Adrenal gland (tissue), 12 donors: Measurements from ENCODE around the gene CCDC97. TPM values are rescaled to one million over a fixed set of nuclear protein-coding genes. Genes with fewer than 3 reads are reported as not detected.

Source experiments
- DNase-seq, 7 donors: peaks; one replicate each; pipeline ENCODE4 v3.0.0-alpha.2; 2019 to 2020
- H3K27ac ChIP-seq, 5 donors: fragments of 200-600 bp; sonication (generic) in 4 of 5; 1 replicate in 3 of 5; 2 replicates in 2 of 5; pipeline versions ENCODE4 v1.5.1 to v1.8.0; 2016 to 2020; ENCODE audit warnings: mild to moderate bottlenecking in 1 of 5
- H3K27me3 ChIP-seq: fragments of 200-600 bp; 2 replicates; pipeline ENCODE4 v1.8.0; 2021
- H3K36me3 ChIP-seq, 2 donors: fragments of 200-600 bp; replicated peaks in 1 of 2; 1 replicate in 1 of 2; 2 replicates in 1 of 2; pipeline versions ENCODE4 v1.5.1 to v1.8.0; 2018 to 2022
- H3K4me1 ChIP-seq, 2 donors: fragments of 200-600 bp; replicated peaks in 1 of 2; 1 replicate in 1 of 2; 2 replicates in 1 of 2; pipeline versions ENCODE4 v1.5.1 to v1.8.0; 2018 to 2021
- H3K4me3 ChIP-seq, 4 donors: fragments of 200-600 bp; sonication (generic) in 3 of 4; one replicate each; pipeline ENCODE4 v1.5.1; 2016 to 2018
- H3K9me3 ChIP-seq, 3 donors: fragments of 200-600 bp; sonication (generic) in 1 of 3; replicated peaks in 1 of 3; 1 replicate in 2 of 3; 2 replicates in 1 of 3; pipeline versions ENCODE4 v1.5.1 to v1.8.0; 2016 to 2021
- POLR2A ChIP-seq, 2 donors: fragments of 450-650 bp; IDR thresholded peaks; one replicate each; pipeline ENCODE4 v1.6.1; 2017; ENCODE audit warnings: antibody characterized with exemption in 2 of 2, mild to moderate bottlenecking in 2 of 2, moderate library complexity in 1 of 2
- WGBS, 4 donors: extraction: QIAGEN DNeasy Blood & Tissue Kit in 2 of 4; methylation state at CpG; one replicate each; pipeline versions ENCODE4 v1.1.5 to v1.1.7; 2013 to 2017; 5-methylcytosine and 5-hydroxymethylcytosine counted together
- intact Hi-C, 2 donors: fragments of 100-400 bp; cut with DNase I; formaldehyde crosslinking; loops; one replicate each; pipeline versions ENCODE4 v1.14.1 to v1.15.0; 2022 to 2023
- polyA plus RNA-seq, 3 donors: library from polyadenylated mRNA; stranded (reverse); fragments of 200-250 nt in 2 of 3; fragments of 350-450 nt in 1 of 3; fragmentation: Illumina TruSeq in 1 of 3; extraction: RNeasy Lipid Tissue Mini Kit (QIAGEN cat#74804) in 1 of 3; gene quantifications; one replicate each; pipeline ENCODE4 v1.2.3, GENCODE V29; 2013 to 2014
- total RNA-seq, 9 donors: library from RNA; depleted of rRNA in 4 of 9; stranded (reverse); fragments of >200 nt in 4 of 9; fragments of 120-200 nt in 1 of 9; fragmentation: NEBNext Ultra II Directional in 1 of 9; extraction: Animal tissue kit (Norgen Biotek cat#: 25700) in 1 of 9; gene quantifications; one replicate each; pipeline versions ENCODE4 v1.1.0 to v1.2.4, GENCODE V29; 2013 to 2023
- TF ChIP-seq, protein P1 (sequence below), 6 experiments: fragments of 450-650 bp in 4 of 6; fragments of 200-600 bp in 2 of 6; sonication (generic) in 1 of 6; IDR thresholded peaks; 1 replicate in 5 of 6; 2 replicates in 1 of 6; pipeline versions ENCODE4 v1.5.1 to v1.8.0; 2016 to 2021; ENCODE audit warnings: antibody characterized with exemption in 6 of 6, mild to moderate bottlenecking in 2 of 6, moderate library complexity in 1 of 6
- donor health status: healthy with polysubstance abuse.
- donor health status: Bipolar disorder and iron deficiency.
- donor health status: DM: yes; HTN: yes; CAD: no.
- donor health status: DM: no; HTN: no; CAD: no.
- donor health status: DM: no; HTN: no; CAD: no.
- donor health status: DM: yes; HTN: yes; CAD: no.

CCDC97 gene
- total and polyA plus RNA-seq, 12 donors, result 8.2 to 25.6 (median 16.4) TPM

DNA sequence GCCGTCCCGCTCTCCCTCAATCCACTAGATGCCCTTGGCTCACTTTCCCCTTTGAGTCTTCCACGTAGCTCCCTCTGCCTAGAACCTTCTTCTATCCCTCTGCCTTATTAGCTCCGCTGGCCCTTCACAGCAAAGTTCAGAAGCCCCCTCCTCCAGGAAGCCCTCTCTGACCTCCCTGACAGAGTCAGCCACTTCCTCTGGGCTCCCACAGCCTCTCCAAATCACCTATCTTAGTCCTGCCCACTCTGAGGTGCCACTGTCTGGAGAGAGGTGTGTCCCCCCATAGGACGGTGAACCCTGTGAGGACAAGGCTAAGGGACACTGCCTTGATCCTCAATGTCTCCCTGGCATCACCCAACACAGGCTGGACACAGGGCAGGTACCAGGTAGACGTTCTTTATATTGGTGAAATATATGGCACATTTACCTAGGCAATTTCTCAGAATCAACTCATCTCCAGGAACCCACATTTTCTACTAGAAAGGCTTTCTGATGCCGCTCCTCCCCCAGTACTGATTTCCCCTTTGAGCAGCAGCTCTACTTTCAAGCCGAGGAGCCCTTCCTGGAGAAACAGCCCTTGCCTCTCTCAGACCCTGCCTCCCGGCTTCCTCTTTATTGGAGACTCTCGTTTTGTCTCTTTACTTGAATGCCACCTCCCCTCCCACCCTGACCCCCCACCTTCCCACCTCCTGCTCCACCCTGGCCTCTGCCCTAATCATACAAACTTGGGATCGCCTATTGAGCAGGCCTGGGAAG lies 47.2 kb downstream of the CCDC97 start:
- TF ChIP-seq POLR2A (IDR thresholded peaks at IDR 0.05), result no peak
- TF ChIP-seq, protein P1, sequence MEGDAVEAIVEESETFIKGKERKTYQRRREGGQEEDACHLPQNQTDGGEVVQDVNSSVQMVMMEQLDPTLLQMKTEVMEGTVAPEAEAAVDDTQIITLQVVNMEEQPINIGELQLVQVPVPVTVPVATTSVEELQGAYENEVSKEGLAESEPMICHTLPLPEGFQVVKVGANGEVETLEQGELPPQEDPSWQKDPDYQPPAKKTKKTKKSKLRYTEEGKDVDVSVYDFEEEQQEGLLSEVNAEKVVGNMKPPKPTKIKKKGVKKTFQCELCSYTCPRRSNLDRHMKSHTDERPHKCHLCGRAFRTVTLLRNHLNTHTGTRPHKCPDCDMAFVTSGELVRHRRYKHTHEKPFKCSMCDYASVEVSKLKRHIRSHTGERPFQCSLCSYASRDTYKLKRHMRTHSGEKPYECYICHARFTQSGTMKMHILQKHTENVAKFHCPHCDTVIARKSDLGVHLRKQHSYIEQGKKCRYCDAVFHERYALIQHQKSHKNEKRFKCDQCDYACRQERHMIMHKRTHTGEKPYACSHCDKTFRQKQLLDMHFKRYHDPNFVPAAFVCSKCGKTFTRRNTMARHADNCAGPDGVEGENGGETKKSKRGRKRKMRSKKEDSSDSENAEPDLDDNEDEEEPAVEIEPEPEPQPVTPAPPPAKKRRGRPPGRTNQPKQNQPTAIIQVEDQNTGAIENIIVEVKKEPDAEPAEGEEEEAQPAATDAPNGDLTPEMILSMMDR (IDR thresholded peaks at IDR 0.05), result no peak
- H3K4me3 ChIP-seq, result no peak overlapping the region
- no peaks in the 10 kb centered on the region for H3K9me3 ChIP-seq
- no peak for DNase-seq
- peaks cover 10 to 11% of the 10 kb centered on the region in 2 donors for H3K4me1 ChIP-seq
- WGBS, 4 donors, result 78 to 82% (median 80%) methylated on average over 10 to 11 of the region's 11 CpGs
- no peaks in the 10 kb centered on the region for H3K36me3 ChIP-seq
- intact Hi-C loops, result no loop called here
- H3K27ac ChIP-seq, result no peak overlapping the region
- H3K27me3 ChIP-seq, result no peaks in the 10 kb centered on the region

GRCh38 chr19:41357746-41358145 lies 47.8 kb downstream of the CCDC97 start:
- no peak for DNase-seq
- TF ChIP-seq POLR2A (IDR thresholded peaks at IDR 0.05), result no peak
- TF ChIP-seq, protein P1 (IDR thresholded peaks at IDR 0.05), result no peak
- H3K4me1 ChIP-seq, result peaks cover 7 to 10% of the 10 kb centered on the region in 2 donors
- 77 to 96% (median 93%) methylated on average over 3 to 13 of the region's 13 CpGs for WGBS, 4 donors
- no peaks in the 10 kb centered on the region for H3K36me3 ChIP-seq
- no peaks in the 10 kb centered on the region for H3K27me3 ChIP-seq
- intact Hi-C loops, result no loop called here
- no peak overlapping the region for H3K4me3 ChIP-seq
- no peaks in the 10 kb centered on the region for H3K9me3 ChIP-seq
- no peak overlapping the region for H3K27ac ChIP-seq

DNA sequence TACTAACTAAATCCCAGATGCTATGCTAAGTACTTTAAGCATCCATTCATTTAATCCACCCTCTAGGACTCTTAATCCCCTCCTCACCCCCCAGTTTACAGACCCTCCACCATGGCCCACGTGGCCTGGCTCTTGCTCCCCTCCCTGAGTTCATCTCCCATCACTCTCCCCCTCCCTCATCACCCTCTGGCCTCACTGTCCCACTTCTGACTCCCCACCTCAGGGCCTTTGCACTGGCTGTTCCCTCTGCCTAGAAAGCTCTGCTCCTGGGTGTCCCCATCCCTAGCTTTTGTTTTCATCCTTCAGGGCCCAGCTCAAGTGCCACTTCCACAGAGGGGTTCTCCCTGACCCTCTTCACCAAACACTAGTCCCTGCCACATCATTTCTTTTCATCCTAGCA lies 49.8 kb downstream of the CCDC97 start:
- TF ChIP-seq POLR2A (IDR thresholded peaks at IDR 0.05), result no peak
- TF ChIP-seq, protein P1 (IDR thresholded peaks at IDR 0.05), result no peak
- no peaks in the 10 kb centered on the region for H3K36me3 ChIP-seq
- H3K27ac ChIP-seq, result no peak overlapping the region
- no peak for DNase-seq
- H3K4me3 ChIP-seq, result no peak overlapping the region
- intact Hi-C loops, result no loop called here
- H3K4me1 ChIP-seq, result peaks cover 8 to 9% of the 10 kb centered on the region in 2 donors
- 83 to 100% (median 93%) methylated on average over 1 of the region's 1 CpG for WGBS, 4 donors
- H3K27me3 ChIP-seq, result no peaks in the 10 kb centered on the region
- no peaks in the 10 kb centered on the region for H3K9me3 ChIP-seq

GRCh38 chr19:41362143-41362847 lies 52.3 kb downstream of the CCDC97 start:
- no peaks in the 10 kb centered on the region for H3K36me3 ChIP-seq
- peaks cover 14 to 16% of the 10 kb centered on the region in 2 donors for H3K4me1 ChIP-seq
- H3K9me3 ChIP-seq, result no peaks in the 10 kb centered on the region
- H3K27ac ChIP-seq, result no peak overlapping the region
- DNase-seq, result no peak
- WGBS, 4 donors, result 82 to 88% (median 87%) methylated on average over 10 of the region's 10 CpGs
- intact Hi-C loops, result no loop called here
- H3K27me3 ChIP-seq, result no peaks in the 10 kb centered on the region
- H3K4me3 ChIP-seq, result no peak overlapping the region
- TF ChIP-seq POLR2A (IDR thresholded peaks at IDR 0.05), result no peak
- TF ChIP-seq, protein P1 (IDR thresholded peaks at IDR 0.05), result no peak
